Stimulated activated naive CD8-positive, alpha-beta T cell treated with anti-CD3 and anti-CD28 coated beads, Interleukin-15, amount 100 ng/mL, for 72 hours (primary cell): ENCODE data around the gene SULT6B1.

ENCODE experiments used
- ATAC-seq: fragments of 150-1000 bp; cut with Tn5 transposase; 2 replicates; pipeline ENCODE4 v1.10.0; 2021; ENCODE audit warnings: mild to moderate bottlenecking, moderate library complexity
- DNase-seq, 2 donors: peaks; one replicate each; pipeline ENCODE4 v3.0.0; 2021 to 2022
- H3K27ac Mint-ChIP-seq, 2 donors: one replicate each; pipeline ENCODE4 v1.8.0; 2022; ENCODE audit warnings: mild to moderate bottlenecking in 2 of 2, mixed read lengths in 2 of 2, moderate library complexity in 2 of 2
- H3K27me3 Mint-ChIP-seq: one replicate; pipeline ENCODE4 v1.8.0; 2022; ENCODE audit warnings: mixed read lengths
- H3K4me1 Mint-ChIP-seq: one replicate; pipeline ENCODE4 v1.8.0; 2022; ENCODE audit warnings: mild to moderate bottlenecking, mixed read lengths
- H3K4me3 Mint-ChIP-seq, 2 donors: one replicate each; pipeline ENCODE4 v1.8.0; 2022; ENCODE audit warnings: mild to moderate bottlenecking in 2 of 2, mixed read lengths in 2 of 2, moderate library complexity in 1 of 2
- H3K9me3 Mint-ChIP-seq, 2 donors: one replicate each; pipeline ENCODE4 v1.8.0; 2022; ENCODE audit warnings: mixed read lengths in 2 of 2

The SULT6B1 gene

DNA sequence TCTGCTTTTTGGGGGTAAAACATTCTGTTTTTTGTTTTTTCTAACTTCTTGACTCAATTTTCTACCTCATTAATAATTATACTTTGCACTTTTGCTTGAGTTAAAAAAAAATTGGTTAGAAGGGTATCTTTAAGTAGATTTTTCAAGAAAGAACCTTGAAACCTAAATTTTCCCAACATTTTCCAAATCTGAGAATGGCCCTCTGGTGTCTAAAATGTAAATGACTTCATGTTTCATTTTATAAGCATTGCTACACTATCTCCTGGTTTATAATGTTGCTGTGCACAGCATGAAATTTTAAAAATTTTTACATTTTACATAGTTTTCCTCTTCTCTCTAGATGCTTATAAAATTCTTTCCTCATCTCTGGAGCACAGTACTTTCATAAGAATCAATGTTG lies 45.9 kb downstream of the SULT6B1 start:
- DNase-seq (no peak), ATAC-seq (no peak)
- H3K27me3 Mint-ChIP-seq = no peaks in the 10 kb centered on the region
- no peaks in the 10 kb centered on the region for H3K4me1 Mint-ChIP-seq
- no peak overlapping the region for H3K4me3 Mint-ChIP-seq
- H3K9me3 Mint-ChIP-seq = no peaks in the 10 kb centered on the region
- no peak overlapping the region for H3K27ac Mint-ChIP-seq

DNA sequence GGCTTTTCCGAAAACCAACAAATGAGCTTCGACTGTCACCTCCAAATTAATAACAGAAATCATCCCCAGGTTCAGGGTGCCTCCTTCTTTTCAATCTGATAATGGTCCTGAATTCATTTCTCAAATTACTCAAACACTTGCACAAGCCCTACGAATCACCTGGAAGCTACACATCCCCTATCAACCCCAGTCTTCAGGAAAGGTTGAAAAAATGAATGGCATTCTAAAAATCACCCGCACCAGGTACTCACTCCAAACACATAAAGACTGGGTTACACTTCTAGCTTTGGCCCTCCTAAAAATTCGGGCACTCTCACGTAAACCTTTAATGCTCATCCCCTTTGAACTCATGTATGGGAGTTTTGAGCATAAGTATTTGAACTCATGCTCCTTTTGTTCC lies 55.6 kb downstream of the SULT6B1 start:
- ATAC-seq (no peak), DNase-seq (no peak)
- Mint-ChIP-seq H3K27me3 (no peaks in the 10 kb centered on the region), H3K27ac (no peak overlapping the region), H3K4me3 (no peak overlapping the region), H3K4me1 (no peaks in the 10 kb centered on the region), H3K9me3 (peaks cover 0 to 8% of the 10 kb centered on the region in 2 donors)

DNA sequence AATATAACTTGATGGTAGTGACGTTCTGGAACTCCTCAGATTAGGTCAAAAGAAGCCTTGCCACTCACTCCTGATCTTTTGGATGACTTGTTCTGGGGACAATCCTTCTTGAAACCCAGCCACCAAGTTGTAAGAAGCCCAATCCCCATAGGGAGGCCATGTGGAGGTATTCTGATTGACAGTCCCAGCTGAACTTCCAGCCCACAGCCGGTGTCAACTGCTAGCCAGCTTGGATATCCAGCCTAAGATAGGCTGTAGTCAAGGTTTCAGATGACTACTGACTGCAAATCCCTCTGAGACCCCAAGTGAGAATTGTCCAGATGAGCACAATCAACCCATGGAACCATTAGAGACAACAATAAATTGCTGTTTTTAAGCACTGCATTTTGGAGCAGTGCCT lies 63.1 kb downstream of the SULT6B1 start:
- Mint-ChIP-seq H3K27ac (no peak overlapping the region), H3K4me1 (no peaks in the 10 kb centered on the region), H3K27me3 (no peaks in the 10 kb centered on the region), H3K9me3 (peaks cover 0 to 8% of the 10 kb centered on the region in 2 donors), H3K4me3 (no peak overlapping the region)
- DNase-seq (no peak), ATAC-seq (no peak)

DNA sequence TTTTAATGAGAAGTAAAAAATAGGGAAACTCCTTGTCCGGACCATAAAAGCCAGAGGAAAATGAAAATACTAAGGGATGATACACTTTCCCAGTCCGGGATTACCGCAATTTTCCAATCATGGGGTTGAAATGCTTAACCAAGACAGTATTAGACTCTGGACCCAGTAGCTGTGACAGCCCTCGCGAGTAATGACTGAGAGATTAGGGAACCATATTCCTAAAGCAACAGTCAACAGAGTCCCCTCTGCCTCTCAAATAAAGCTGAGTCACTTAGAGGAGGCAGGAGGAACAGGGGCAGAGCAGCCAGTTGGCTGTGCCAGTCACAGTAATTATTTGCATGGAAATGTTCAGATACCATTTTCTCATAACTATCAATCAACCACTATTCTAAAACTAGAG lies 69.3 kb downstream of the SULT6B1 start:
- no peak for DNase-seq
- Mint-ChIP-seq H3K27ac (no peak overlapping the region), H3K4me1 (no peaks in the 10 kb centered on the region), H3K9me3 (no peaks in the 10 kb centered on the region), H3K27me3 (no peaks in the 10 kb centered on the region), H3K4me3 (no peak overlapping the region)
- no peak for ATAC-seq
